Activated CD4-positive, alpha-beta T cell treated with anti-CD3 and anti-CD28 coated beads for 48 hours (primary cell): Measurements from ENCODE around the gene MLPH.
A peak's percentile ranks its signal among the peaks of the same experiment; 100 is the strongest.

Experiments used
- DNase-seq: peaks from one replicate; pipeline ENCODE4 v3.0.0-alpha.2; 2020

MLPH gene

DNA sequence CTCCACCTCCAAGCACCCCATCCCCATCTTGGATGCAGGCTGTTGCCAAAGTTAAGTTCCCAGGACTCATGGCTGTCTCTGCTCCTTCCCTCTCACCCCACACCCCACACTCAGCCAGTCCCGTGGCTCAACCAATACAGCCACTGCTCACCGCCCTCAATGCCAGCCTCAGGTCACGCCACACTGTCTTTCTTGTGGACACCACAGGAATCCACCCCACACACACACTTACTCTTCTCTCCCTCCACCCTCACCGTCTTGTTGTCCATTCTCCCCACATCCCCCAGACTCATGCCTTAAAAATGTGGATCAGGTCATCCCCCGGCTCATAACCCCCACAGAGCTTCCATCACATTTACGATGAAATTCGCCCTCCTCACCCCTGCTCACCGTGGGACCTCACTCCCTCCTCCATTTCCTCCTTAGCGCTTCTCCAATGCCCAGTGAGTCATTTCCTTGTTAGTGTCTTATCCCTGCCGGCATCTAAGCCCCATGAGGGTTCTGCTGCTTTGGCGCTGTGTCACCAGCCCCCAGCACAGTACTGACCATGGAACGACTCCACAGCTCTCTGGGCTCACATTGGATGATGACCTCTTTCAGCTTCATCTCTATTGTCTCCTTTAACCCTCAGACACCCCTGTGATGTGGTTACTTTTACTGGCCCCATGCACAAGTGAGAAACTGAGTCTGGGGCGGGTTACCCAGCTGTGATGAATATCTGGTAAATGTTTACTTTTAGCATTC lies 13.8 kb downstream of the MLPH start:
- peak; percentile 23 for DNase-seq

DNA sequence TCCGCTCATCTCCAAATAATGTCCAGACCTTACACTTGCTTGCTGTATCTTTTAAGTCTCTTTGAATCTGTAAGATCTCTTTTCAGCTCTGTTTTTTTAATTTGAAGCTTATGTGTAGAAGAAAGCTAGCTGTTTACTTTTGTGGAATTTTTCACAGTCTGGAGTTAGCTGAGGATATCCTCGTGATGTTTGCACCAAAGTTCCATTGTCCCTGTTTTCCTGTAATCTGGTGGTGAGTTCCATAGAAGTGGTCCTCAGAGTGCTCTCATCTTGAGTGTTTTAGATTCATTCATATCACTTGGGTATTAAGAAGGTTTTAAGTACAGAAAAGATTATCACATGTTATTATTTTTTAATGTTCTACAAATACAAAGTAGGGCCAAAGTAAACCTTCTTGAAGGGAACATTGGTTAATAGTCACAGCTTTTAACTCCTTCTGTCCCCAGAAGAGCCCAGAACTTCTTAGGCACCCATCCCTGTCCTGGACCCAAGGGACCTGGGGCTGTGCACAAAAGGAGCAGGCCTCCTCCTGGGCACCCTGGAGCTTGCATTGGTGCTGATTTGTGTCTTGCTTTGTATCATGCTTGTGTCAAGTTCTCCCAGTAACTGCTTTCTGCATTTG lies 15.0 kb downstream of the MLPH start:
- no peak for DNase-seq

DNA sequence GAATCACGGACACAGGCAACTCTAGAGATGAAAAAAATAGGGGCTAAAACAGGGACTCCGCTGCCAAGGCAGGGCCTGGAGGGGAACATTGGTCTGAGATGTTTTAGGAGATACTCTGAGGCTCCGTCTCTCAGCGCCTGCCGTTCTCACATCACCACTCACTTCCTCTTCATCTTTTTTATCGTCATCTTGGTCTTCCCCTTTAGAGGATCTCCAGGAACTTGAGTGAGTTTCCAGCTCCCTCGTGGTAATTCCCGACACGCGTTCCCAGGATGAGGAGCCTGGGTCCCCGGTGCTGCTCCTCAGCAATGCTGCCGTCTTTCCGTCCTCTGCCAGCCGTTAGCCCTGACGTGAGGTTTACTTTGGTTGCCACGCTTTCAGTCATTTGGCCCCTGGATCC lies 16.1 kb downstream of the MLPH start:
- DNase-seq, result no peak

DNA sequence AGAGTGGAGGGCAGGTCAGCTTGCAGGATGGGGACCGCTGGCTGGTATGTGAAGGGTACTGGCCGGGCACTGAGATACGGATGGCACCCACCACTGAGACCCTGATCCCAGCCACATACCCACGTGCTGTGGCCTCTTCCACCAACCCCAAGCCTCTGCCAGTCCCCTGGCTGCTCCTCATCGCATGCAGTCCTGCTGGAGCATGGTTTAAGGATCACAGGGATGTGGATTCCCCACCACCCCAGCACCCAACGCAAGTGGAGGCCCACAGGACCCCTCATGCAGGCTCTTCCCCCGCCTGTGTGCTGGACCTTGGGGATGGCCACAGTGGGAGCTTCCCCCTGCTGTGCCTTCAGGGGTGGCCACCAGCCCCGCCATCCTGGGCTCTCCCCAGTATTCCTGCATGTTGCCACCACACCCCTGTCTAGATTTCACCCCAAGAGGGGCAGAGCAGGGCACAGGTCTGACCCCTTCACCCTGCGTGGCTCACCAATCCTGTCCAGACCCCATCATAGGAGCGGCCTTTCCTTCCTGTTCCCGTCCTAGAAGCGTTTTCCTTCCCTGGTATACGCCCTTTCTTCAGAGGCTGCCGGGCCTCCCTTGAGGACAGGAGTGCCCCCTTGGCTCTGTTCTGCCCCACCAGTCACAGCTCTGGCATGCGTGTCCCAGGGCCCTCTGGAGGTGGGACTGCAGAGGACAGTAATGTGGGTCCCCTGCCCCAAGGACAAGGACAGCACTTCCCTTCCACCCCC lies 18.3 kb downstream of the MLPH start:
- no peak for DNase-seq

DNA sequence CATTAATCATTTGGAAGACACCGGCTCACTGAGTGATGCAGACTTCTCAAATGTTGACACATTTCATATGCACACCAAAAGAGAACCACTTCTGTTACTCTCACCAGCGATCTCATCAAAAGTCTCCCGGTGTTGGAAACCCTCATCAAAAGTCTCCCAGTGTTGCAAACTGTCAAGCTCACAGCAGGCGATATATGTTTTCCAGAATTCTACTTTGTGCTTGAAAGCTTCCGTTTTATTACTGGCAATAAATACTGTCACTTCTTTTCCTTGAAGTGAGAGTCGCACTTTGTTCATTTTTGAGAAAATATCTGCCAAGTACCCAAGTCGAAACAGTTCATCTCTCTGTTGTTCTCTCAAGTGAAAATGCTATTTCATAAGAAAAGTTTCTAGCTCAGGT lies 20.5 kb downstream of the MLPH start:
- DNase-seq, result no peak

DNA sequence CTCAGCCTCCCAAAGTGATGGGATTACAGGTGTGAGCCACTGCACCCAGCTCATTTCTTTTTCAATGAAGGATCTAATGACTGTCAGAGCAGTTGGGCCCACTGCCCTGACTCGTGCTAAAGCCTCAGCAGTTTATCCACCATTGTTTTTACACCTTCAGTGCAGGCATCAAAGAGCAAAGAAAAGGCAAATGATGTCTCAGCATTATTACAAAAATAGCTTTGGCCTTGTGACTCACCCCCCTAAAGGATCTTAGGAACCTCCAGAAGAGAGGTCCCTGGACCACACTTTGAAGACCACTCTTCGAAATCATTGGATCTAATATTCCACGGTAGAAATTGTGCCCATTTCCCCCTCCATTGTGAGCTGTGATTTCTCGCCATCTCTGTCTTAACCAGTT lies 21.3 kb downstream of the MLPH start:
- DNase-seq, result no peak

DNA sequence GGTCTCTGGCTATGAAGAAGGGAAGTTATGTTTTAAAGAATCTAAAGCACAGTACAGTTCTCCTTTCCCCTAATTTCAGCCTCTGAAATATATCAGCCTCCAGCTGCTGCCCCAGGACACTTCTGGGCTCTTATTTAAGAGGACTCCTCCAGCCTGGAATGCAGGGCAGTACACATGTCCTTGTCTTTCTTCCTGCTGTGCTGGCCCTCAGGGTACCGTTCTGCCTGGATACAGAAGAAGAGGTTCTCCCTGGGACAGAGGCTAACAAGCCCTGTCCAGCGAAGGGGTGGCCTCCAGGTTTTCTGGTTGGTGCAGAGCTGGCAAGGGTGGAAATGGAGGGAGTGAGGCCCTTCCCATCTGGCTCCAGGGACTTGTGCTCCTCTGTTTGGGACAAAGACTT lies 22.1 kb downstream of the MLPH start:
- DNase-seq, result no peak

DNA sequence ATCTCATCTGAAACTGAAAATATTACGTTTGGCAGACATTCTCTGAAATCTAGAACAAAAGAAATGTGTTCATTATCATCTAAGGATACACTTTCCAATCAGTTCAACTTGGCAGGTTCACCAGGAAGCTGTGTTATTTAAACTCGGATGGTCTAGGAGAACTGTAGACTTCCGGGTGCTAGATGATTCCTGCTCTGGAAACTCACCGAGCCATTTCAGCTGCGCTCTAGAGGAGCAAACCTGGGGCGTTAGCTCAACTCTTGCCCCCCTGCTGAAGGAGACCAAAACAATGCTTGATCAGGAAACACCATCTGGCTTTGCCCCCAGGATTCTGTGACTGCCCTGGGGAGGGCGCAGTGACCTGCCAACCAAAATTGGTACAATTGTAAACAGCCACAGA lies 22.9 kb downstream of the MLPH start:
- DNase-seq, result no peak

DNA sequence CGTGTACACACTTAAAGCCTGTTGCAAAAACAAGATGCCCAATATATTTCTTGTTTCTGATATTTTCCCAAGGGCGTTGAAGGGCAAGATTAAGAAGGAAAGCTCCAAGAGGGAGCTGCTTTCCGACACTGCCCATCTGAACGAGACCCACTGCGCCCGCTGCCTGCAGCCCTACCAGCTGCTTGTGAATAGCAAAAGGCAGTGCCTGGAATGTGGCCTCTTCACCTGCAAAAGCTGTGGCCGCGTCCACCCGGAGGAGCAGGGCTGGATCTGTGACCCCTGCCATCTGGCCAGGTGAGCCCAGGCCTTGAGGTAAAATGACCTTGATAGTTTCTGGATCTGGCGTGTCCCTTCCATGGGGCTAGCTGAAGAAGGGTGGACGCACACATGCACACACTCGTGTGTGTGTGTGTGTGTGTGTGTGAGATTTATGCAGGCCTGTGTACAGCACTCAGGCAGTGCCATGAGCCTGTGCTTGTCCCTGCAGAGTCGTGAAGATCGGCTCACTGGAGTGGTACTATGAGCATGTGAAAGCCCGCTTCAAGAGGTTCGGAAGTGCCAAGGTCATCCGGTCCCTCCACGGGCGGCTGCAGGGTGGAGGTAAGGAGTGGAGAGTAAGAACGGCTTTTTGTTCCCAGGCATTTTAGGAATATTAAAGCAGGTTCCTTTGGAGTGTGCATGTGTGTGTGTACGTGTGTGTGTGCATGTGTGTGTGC lies 23.6 kb downstream of the MLPH start:
- no peak for DNase-seq

DNA sequence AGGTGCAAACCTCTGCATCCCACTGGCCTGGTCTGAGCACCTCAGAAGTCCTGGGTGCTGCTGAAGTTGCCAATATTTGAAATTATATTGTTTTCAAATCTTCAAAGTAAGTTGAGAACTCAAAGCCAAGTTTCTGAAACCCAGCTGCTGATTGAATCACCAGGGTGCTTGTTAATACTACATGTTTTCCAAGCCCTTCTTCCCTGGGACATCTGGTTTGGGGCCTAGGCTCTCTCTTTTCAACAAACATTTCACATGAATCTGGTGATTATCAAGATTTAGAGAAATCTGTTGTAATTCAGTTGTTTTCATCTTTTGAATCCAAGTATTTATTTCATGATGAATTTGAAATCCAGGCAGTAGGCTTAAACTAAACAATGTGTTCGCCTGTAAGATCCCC lies 24.4 kb downstream of the MLPH start:
- no peak for DNase-seq

DNA sequence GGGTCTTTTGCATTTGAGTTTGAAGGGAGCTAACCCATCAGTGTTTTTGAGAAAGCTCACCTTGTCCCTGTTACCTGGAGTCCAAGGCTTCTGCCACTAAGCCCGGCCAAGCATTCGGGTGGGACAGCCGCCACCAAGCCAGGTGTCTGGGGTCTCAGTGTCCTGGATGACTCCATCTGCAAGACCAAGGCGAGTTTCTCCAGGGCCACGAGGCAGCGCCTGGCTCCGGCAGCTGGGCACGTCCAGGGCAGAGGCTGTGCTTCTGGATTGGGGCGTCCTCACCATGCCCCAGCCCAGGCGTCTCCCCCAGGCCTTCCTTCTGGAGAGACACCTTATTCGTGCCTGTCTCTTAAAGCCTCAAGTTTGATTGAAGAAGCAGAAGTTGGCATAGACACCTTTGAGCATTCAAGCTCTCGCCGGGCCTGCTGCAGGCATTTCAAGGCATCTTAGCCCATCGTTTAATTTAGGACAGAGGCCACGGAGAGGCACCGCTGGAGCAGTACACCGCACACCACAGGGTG lies 24.9 kb downstream of the MLPH start:
- DNase-seq, result no peak

DNA sequence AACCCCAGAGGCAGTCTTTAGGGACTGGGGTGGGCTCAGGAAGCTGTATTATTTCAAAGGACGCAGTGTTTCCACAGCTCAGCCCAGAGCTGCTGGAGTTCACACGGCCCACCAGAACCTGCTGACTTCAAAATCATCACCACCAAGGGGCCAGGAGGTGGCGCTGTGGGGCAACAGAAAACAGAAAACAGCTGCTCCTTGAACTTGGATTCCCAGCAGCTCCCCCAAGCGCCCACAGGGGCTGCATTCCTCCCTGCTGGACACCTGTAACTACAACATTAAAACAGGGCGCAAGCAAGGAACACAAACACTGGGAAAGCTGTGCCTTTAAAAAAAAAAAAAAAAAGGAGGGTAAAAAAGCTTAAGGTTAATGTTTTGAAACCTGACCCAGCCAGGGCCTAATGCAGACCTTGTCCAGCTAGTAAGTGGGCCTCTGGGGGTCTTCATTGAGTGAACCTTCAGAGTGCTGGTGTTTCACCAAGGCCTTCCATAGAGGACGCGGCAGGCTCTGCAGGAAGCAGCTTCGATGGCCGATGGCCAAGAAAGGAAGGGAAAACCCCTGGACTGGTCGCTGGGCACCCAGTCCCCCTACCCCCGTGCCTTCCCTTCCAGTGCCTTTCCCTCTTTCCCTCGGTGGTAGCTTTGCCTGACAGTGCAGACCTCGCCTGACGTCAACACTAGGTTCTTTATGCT lies 25.9 kb downstream of the MLPH start:
- DNase-seq, result peak; percentile 87

DNA sequence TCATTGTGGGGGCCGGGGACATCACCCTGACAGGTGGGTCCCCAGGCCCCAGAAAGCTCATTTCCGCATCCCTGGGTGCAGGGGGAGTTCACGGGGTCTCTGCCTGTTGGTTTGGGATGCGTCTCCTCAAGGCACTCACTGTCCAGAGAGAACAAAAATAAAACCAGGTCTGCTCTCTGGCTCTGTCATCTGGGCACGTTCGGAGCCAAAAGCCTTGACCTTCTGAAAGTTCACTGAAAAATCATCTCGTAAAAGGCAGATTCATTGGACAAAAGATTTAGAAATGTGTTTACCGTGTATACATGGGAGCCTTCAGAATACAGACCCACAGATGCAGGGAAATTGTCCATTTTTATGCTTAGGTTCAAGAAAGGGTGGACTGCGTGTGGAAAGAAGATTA lies 26.6 kb downstream of the MLPH start:
- no peak for DNase-seq

DNA sequence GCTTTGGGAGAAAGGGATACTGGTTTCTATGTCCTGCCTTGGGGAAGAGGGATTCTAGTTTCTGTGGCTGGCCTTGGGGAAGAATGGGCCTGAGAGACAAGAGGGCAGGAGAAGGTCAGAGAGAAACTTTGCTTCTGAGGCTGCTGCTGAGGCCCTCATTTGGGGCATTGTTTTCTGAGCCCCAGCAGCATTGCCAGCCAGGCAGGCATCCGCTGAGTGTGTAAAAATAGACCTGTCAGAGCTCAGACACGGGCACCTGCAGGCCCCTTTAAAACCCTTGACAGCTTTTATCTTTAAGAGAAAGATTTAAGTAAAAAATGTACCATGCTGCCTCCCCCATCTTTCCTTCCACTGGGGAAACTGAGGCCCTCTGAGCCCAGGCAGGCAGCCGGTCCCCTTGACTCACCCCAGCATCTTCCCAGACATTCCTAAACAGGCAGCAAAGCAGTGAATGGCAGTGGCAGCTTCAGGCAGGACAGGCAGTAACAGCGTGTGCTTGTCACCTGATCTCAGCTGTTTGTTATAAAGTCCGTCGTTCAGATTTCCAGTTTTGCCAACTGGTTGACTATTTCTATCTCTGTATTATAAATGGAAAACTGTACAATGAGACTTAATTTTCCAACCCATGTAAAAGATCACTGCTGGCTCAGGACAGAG lies 27.6 kb downstream of the MLPH start:
- no peak for DNase-seq

DNA sequence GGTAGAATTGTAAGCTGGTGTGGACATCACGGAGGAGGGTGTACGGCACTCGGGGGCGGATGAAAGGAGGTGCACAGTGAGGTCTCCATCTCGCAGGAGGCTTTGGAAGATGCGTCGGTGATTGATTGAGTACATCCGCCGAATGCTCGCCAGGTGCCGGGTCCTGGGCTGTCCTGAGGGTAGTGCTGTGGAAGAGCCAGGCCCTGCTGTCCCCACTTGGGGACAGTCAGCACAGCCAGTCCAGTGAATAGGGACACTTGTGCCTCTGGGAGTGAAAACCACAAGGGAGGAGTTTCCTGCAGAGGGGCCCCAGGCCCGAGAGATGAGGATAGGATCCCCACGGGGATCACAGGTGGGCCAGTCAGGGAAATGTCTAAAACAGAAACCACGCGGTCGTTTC lies 28.1 kb downstream of the MLPH start:
- no peak for DNase-seq

DNA sequence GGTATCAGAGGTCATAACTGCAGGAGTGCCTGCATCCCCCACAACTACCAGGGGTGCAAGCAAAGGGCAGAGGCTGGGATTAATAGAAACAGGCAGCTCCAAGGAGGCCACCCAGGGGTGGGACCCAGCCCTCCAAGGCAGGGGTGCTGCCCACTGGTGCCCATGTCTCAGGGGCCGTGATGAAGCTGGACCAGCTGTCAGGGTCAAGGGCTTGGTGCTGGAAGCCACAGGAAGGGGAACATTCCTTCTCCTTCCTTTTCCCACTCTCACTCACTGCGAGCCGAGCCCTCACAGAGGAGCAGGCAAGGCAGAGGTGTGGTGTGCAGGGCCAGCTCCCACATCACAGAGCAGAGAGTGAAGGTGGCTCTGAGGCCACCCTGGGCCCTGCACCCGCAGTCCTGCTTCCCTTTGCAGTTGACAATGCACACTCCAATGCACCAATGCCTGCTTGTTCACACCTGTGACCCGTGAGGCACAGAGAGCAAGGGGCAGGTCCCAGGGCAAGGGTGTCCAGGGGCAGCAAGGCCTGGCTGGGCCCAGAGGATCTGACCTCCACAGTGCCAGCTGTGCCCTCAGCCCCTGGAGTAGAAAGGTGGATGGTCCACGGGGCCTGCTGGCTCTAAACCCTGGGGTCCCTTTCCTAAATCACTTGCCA lies 28.7 kb downstream of the MLPH start:
- DNase-seq, result no peak

DNA sequence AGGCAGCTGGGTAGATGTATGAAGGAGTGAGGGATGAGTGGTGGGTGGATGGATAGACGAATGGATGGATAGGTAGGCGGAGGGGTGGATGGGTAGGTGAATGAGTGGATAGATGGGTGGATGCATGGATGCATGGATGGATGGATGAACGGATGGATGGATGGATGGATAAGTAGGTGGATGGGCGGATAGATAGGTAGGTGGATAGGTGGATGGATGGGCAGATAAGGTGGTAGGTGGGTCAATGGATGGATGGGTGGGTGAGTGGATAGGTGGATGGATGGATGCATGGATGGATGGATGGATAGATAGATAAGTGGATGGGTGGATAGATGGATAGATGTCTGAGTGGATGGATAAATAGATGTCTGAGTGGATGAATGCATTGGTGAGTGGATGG lies 30.1 kb downstream of the MLPH start:
- DNase-seq, result no peak

DNA sequence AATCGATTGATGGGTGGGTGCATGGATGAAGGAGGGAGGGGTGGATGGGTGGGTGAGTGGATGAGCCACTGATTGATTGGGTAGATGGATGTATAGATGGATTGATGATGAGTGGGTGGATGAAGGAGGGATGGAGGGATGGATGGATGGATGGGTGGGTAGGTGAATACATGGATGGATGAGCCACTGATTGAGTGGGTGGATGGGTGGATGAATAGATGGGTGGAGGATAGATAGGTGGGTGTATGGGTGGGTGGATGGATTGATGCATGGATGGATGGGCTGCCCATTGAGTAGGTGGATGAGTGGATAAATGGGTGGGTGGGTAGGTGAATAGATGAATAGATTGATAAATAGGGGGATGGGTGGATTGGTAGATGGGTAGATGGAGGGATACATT lies 30.9 kb downstream of the MLPH start:
- DNase-seq, result no peak

DNA sequence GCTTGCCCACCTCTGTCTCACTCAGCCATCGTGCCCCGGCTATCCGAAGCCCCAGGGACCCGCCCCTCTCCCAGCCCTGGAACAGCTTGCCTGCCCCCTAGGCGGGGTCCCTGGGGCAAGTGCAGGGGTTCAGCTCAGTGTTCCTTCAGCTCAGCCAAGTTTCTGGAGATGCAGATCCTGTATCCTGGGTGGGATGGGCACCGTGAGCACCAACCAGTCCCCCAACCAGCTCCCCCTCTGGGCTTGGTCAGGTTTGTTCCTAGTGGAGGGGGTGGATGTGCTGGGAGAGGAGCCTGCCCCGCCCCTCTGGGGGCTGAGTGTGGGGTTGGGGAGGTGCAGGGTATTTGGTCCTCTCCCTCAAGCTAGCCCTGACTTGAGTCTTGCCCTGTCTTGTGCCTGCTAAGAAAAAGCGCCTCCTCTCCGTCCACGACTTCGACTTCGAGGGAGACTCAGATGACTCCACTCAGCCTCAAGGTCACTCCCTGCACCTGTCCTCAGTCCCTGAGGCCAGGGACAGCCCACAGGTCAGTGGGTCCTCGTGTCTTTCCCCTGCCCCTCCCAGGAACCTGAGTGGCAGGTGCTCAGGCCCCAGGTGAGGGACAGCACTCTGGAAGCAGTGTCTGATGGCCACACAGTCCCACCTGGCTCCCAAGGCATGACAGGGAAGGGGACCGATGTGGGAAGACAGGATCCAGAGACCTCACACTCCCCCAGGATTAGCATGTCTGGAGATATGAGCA lies 32.6 kb downstream of the MLPH start:
- DNase-seq, result no peak

DNA sequence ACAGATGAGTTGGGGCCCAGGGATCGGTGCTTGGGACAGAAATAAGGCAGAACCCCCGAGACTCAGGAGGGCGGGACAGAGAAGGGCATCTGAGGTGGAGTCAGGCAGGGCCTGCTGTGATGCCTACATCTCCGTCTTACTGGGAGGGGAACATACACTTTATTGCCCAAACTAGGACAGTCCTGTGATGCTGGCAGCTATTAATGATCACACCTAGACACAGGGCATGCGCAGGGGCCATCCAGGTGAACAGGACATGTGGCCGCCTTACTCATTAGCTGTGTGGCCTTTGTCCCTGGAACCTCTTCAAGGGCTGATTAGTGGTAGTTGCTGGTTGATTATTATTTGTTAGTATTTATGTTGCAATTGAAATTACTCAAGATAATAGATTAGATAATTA lies 33.2 kb downstream of the MLPH start:
- DNase-seq, result no peak

DNA sequence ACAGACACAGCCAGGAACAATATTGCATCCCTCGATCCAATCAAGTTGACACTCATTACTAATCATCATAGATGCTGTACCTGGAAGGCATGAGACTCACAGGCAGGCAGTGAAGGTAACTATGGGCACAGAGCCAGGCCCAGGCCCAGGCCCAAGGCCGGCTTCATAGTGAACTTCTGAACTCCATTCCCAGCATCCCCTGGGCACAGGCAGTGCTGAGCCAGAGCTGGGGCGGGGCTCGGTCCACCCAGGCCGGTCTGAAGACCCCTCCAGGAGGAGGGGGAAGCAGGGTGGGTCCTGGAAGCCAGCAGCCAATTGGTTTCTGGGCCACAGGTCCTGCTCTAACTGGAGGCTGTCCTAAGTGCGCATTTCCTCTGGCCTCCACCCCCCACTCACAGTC lies 37.6 kb downstream of the MLPH start:
- no peak for DNase-seq
